Thoracic aorta (tissue), 2 donors: ENCODE measurements around the gene RGS16. TPM values are rescaled to one million over a fixed set of nuclear protein-coding genes. Genes with fewer than 3 reads are reported as not detected.

Source experiments
- ATAC-seq: fragments of 150-250 bp; one replicate; pipeline ENCODE4 v1.8.0; 2017; ENCODE audit warnings: low read depth; ENCODE audit not compliant: insufficient number of reproducible peaks, low FRiP score
- DNase-seq: peaks from one replicate; pipeline ENCODE4 v3.0.0-alpha.2; 2020; ENCODE audit warnings: low spot score
- H3K27ac ChIP-seq, 2 donors: fragments of 200-600 bp; sonication (generic); 1 replicate in 1 of 2; 2 replicates in 1 of 2; pipeline ENCODE4 v1.5.1; 2016; ENCODE audit warnings: mild to moderate bottlenecking in 2 of 2, moderate library complexity in 2 of 2
- H3K27me3 ChIP-seq: fragments of 200-600 bp; sonication (generic); replicated peaks from 2 replicates; pipeline ENCODE4 v1.6.0; 2016; ENCODE audit warnings: mild to moderate bottlenecking; ENCODE audit not compliant: insufficient read depth
- H3K36me3 ChIP-seq: fragments of 200-600 bp; sonication (generic); one replicate; pipeline ENCODE4 v1.5.1; 2016
- H3K4me1 ChIP-seq, 2 donors: fragments of 200-600 bp; sonication (generic); 1 replicate in 1 of 2; 2 replicates in 1 of 2; pipeline versions ENCODE4 v1.5.1 to v1.6.0; 2016; ENCODE audit warnings: low read depth in 2 of 2, mild to moderate bottlenecking in 1 of 2; ENCODE audit not compliant: control insufficient read depth in 1 of 2
- H3K4me3 ChIP-seq: fragments of 200-600 bp; sonication (generic); 2 replicates; pipeline ENCODE4 v1.5.1; 2016; ENCODE audit warnings: mild to moderate bottlenecking
- H3K9me3 ChIP-seq: fragments of 200-600 bp; sonication (generic); 2 replicates; pipeline ENCODE4 v1.5.1; 2016
- total RNA-seq, 2 donors: library from RNA; depleted of rRNA; stranded (reverse); fragments of >200 nt; gene quantifications; one replicate each; pipeline versions ENCODE4 v1.1.0 to v1.2.3, GENCODE V29; 2016
- TF ChIP-seq, protein P1 (sequence below): fragments of 200-600 bp; sonication (generic); IDR thresholded peaks from one replicate; pipeline ENCODE4 v1.5.1; 2019; ENCODE audit warnings: antibody characterized with exemption

Gene RGS16
- total RNA-seq, 2 donors from 2014 or later: 8.8 to 15.2 TPM

DNA sequence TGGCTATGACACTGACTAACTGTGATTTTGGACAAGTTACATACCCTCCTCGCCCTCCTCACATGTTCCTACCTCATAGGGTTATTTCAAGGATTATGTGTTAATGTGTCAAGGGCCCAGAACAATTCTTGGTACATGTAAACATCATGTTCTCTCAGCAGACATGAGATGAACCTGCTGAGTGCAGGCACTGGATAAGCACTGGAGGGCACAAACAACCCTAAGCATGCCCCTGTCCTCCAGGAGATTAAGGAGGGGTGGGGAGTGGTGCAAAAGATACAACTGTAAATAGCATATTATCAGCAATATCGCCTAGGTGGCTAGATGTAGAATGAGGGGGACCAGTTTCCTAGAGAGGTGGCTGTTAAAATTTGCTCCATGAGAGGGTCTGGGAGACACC, 17.7 kb upstream of the RGS16 start:
- H3K36me3 ChIP-seq: no peaks in the 10 kb centered on the region
- ATAC-seq: no peak
- no peaks in the 10 kb centered on the region for H3K27me3 ChIP-seq
- DNase-seq: no peak
- TF ChIP-seq, protein P1, sequence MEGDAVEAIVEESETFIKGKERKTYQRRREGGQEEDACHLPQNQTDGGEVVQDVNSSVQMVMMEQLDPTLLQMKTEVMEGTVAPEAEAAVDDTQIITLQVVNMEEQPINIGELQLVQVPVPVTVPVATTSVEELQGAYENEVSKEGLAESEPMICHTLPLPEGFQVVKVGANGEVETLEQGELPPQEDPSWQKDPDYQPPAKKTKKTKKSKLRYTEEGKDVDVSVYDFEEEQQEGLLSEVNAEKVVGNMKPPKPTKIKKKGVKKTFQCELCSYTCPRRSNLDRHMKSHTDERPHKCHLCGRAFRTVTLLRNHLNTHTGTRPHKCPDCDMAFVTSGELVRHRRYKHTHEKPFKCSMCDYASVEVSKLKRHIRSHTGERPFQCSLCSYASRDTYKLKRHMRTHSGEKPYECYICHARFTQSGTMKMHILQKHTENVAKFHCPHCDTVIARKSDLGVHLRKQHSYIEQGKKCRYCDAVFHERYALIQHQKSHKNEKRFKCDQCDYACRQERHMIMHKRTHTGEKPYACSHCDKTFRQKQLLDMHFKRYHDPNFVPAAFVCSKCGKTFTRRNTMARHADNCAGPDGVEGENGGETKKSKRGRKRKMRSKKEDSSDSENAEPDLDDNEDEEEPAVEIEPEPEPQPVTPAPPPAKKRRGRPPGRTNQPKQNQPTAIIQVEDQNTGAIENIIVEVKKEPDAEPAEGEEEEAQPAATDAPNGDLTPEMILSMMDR: no peak
- H3K9me3 ChIP-seq: no peaks in the 10 kb centered on the region
- H3K4me1 ChIP-seq: peaks cover 7 to 15% of the 10 kb centered on the region in 2 donors
- no peak overlapping the region for H3K27ac ChIP-seq
- no peak overlapping the region for H3K4me3 ChIP-seq

DNA sequence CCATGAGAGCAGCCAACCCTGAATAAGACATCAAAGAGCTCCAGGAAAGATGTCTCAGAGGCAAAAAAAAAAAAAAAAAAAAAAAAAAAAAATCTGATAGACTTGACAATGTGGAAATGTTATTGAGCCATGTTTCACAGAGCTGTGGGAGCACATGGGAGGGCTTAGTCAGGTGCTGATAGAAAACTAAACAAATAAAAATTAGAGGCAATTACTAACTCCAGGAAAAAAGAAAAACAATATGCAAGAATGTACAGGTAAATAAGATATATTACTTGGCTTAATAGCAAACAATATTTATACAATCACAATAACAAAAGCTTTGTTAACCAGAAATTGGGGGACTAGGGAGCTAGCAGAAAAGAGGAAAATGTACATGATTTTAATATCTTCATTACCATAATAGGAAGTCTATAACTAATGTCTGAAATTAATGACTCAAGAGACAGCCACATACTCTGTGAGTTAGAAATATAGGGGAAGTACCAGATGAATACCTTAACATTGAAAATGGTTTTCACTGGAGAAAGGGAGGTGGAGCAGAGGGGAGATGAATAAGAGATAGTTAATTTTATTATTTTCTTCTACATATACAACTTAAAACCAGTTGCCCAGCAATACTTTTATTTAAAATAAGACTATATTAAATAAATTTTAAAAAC, 16.9 kb upstream of the RGS16 start:
- DNase-seq (no peak), ATAC-seq (no peak)
- TF ChIP-seq, protein P1: no peak
- H3K9me3 ChIP-seq: no peaks in the 10 kb centered on the region
- H3K4me1 ChIP-seq: peaks cover 15 to 24% of the 10 kb centered on the region in 2 donors
- no peak overlapping the region for H3K4me3 ChIP-seq
- no peak overlapping the region for H3K27ac ChIP-seq
- no peaks in the 10 kb centered on the region for H3K36me3 ChIP-seq
- H3K27me3 ChIP-seq: no peaks in the 10 kb centered on the region

DNA sequence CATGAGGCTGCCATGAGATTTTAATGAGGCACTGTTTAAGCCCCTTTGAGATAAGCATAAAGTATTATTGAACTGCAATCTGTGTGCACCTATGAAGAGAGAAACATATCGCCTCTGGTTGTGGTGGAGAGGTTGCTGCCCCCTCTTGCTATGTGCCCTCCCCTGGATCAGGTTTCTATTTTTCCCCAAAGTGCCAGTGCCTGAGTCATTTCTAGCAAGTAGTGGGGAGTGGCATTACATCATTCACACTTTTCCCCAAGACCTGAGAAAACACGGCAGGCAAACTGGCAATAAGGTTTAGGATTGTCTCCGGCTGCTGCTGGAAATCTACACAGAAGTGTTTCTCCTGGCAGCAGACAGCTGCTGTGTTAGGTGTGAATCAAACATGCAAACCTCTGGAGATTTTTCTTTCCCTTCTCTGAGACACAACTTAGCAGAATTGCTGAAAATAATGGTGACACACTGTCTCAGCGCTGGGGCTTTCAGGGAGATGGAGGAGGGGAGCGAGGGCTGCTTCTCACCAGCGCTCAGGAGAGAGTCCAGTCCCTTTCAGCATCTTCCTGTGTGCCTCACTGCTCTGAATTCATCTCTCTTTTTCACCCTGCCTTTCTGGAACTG, 13.7 kb upstream of the RGS16 start:
- no peaks in the 10 kb centered on the region for H3K27me3 ChIP-seq
- TF ChIP-seq, protein P1: no peak
- no peaks in the 10 kb centered on the region for H3K9me3 ChIP-seq
- DNase-seq (no peak), ATAC-seq (peak; percentile 63)
- peak overlapping the region; percentile 61 to 97 for H3K27ac ChIP-seq
- no peak overlapping the region for H3K4me3 ChIP-seq
- no peaks in the 10 kb centered on the region for H3K36me3 ChIP-seq
- H3K4me1 ChIP-seq: peaks cover 23 to 40% of the 10 kb centered on the region in 2 donors

DNA sequence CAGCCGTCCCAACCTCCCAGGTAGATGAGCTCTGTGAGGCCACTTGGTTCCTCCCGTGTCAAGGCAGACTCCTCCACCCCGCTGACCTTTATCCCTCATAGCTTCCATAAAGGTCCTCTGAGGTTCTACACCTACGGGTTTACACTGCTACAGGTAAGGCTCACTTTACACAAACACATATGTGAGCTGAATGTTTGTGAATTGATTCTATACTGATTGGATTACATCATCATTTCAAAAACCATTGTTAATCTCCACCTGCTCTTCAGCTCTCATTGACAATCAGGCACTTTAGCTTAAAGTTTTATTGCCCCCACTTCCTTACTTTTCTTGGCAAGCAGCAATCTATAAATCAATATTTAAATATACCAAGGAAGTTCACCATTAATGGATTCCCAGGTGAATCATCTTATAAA, 12.8 kb upstream of the RGS16 start:
- DNase-seq (no peak), ATAC-seq (no peak)
- peaks cover 23 to 40% of the 10 kb centered on the region in 2 donors for H3K4me1 ChIP-seq
- no peak overlapping the region for H3K4me3 ChIP-seq
- H3K9me3 ChIP-seq: no peaks in the 10 kb centered on the region
- no peaks in the 10 kb centered on the region for H3K36me3 ChIP-seq
- peak overlapping the region in 1 of 2 donors; percentile 97 for H3K27ac ChIP-seq
- H3K27me3 ChIP-seq: no peaks in the 10 kb centered on the region
- TF ChIP-seq, protein P1: no peak

DNA sequence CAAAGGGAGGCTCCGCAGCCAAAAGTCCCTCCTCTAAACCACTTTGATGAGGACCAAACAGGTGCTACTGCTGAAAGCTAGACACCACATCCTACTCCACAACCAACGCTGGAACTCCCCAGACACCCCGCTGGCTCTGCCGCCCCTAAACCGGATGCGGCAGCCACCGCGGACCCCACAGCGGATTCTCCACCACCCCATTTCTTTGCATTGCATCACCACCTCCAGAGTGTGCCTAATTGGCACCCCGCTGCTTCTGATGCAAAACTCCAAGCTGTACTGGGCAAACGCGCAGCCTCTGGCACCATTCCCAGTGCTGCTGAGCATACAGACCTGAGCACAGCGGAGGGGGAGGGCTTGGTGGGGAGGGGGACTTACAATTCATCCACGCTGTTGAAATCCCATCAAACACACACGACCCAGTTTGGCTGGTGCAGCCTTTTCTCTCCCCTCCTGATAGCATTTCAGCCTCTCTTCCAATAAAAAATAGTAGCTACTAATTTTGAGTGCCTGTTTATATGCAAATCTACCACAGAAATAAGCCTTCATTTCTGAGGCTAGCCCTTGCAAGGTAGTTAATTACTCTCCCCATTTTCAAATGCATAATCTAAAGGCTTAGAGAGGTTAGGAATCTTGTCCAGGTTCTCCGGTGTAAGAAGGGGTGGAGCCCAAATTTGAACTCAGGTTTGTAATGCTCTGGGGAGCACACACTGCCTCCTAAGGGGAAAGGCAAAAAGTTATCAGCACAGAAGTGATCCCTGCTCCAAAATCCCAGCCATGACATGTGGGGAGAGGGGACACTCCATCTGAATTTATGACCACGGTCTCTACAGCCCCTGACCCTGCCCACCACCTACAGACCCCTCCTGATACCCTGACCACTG, 12.2 kb upstream of the RGS16 start:
- Histone ChIP-seq H3K9me3 (no peaks in the 10 kb centered on the region), H3K27ac (peak overlapping the region in 1 of 2 donors; percentile 97), H3K4me1 (peaks cover 23 to 40% of the 10 kb centered on the region in 2 donors), H3K36me3 (no peaks in the 10 kb centered on the region), H3K27me3 (no peaks in the 10 kb centered on the region), H3K4me3 (peak overlapping the region; percentile 71)
- TF ChIP-seq, protein P1: no peak
- DNase-seq (peak; percentile 61), ATAC-seq (no peak)
